Frontal cortex (tissue), 4 donors: Measurements from ENCODE around the gene RTKN2. TPM values are rescaled to one million over a fixed set of nuclear protein-coding genes. Genes with fewer than 3 reads are reported as not detected.
"Not testable (repeated sequence)": the region's sequence is repeated elsewhere in the genome, so short reads cannot be mapped to it uniquely, and the experiment has no call there.

Source experiments
- DNase-seq, 2 donors: peaks; one replicate each; pipeline ENCODE4 v3.0.0; 2012; ENCODE audit warnings: low spot score in 2 of 2
- FAIRE-seq: peaks from 2 replicates; lab custom pipeline; 2012; peaks lifted over from hg19 to GRCh38; lab: Jason Lieb, UNC
- total RNA-seq: library from RNA; depleted of rRNA; stranded (reverse); fragments of >200 nt; gene quantifications from one replicate; pipeline ENCODE4 v1.2.3, GENCODE V29; 2014
- donor health status: control.
- donor health status: control.
- donor health status: control.

The RTKN2 gene
- 4.5 TPM for total RNA-seq

DNA sequence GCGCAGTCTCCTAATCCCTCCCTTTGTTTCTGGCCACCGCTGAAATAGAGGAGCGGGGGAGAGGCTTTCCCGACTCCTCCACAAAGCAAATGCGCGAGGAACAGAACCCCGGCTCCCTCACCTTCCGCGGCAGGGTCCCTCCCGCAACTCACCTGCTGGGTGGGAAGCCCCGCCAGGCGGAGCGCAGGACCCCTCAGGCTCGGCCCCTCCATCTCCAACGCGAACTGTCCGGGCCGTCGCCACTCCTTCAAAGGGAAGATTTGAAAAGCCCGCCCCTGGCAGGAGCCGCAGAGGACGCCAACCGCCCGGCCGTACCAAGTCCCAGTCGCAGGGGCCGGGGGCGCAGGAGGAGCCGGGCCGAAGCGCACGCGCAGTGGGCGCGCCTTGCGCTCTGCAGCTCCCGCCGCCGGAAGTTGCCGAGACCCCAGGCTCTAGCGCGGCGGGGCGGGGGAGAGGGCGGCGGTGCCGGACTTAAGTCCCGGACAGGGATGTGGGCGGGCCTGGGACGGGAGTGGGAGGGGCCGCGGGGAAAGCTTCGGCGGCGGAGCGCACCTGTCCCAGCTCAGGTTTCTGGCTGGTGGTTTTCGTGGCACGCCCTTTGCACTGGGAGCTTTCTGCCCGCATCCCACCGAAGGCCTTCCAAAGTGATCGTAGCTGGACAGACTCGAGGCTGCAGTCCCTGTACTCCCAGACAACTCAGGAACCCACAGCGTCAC is at the start of gene RTKN2:
RTKN2 (minus strand) TSS at position 446 of the 716 bp plus-strand sequence; CDS start at position 212, 234 bp downstream.
- DNase-seq, result peak; percentile 67 to 75
- FAIRE-seq, result no peak

DNA sequence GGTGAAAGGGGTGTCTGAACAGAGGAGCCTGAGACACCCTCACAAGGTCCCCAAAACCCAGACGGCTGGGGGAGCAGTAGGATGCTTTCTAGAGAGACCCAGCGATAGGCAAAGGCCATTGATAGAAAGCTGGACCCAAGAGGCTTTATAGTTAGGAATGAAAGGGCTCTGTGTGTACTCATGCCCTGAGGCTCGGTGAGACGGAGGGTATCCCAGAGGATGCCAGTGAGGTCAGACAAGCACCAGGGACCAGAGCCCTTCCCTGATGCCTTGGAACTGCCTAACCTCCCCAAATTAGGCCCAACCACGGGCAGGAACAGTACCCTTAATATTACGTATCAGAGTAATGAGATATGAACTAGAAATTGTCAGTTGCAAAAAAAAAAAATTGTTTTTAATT is 48.6 kb upstream of the RTKN2 start:
- FAIRE-seq (no peak), DNase-seq (no peak)

- FAIRE-seq (no peak), DNase-seq (no peak)
Observed at GRCh38 chr10:62309254-62309653, 40.6 kb upstream of the RTKN2 start.

- FAIRE-seq (no peak), DNase-seq (no peak)
Observed at GRCh38 chr10:62308101-62308500, 39.5 kb upstream of the RTKN2 start.

DNA sequence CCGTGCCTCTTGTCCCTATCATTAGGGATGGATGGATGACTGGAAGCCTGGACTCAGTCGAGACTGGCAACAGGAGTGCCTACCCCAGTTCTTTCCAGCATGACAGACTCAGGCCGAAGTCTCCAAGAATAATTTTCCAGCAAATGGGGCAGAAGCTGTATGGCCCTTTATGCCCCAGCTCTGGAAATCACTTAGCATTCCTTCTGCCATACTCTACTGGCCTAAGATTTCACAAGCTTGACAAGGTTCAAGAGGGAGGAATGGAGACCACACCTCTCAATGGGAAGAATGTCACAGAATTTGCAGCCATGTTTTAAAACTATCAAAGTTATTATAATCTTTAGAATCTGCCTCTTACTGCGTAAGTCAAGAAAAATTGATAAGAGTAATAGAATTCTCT is 39.0 kb upstream of the RTKN2 start:
- no peak for DNase-seq
- FAIRE-seq, result no peak

GRCh38 chr10:62306663-62307062 is 38.0 kb upstream of the RTKN2 start:
- DNase-seq, result no peak
- FAIRE-seq, result no peak

DNA sequence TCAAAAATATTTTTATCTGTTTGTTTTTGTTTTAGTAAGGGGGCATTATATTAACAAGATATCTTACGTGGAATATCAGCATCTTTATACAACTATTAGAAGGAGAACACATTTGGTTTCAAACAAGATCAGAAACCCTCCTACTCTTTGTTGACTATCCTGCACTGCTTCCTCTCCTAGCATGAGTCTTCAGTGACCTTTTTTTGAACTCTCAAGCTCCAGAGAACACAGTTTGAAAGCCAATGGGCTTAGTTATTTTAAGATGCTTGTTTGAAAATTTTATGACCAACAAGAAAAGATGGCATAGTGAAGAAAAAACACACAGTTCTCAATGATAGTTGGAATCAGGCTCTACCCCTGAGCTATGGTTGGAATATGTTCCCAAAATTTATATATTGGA is 37.2 kb upstream of the RTKN2 start:
- FAIRE-seq, result no peak

DNA sequence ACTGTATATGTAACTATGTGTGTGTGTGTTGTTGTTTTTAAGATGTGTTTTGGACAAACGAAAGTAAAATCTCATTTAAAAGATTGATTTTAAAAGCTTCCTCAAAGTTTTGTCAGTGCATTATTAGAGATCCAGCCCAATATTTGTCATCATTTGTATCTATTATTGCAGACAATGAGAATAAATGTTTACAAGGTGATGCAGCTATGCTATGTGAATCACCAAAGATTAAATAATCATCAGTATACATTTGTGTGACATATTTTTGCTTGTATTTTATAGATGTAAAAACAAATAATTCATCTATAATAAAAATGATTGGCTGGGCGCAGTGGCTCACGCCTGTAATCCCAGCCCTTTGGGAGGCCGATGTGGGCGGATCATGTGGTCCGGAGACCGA is 35.3 kb upstream of the RTKN2 start:
- DNase-seq (no peak), FAIRE-seq (no peak)

More for the DNA sequence above, 37.2 kb upstream of the RTKN2 start:
- DNase-seq, result no peak

DNA sequence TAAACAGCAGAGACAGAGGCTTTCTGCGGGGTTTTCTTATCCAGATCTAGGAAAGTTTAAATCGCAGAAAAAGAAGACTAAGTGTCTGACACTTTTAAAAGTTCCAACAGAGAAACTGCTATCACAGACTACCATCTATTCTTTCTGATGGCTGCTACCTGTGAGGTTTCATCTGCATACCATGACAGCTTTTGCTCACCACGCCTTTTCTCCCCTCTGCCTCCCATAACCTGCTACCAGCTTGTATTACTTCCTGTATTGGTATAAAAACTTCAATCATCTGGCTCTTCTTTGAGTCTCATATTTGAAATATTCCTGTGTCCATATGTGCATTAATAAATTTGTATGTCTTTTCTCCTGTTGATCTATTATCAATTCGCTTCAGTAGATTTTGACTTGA is 34.1 kb upstream of the RTKN2 start:
- DNase-seq (no peak), FAIRE-seq (no peak)

GRCh38 chr10:62297857-62298256 is 29.2 kb upstream of the RTKN2 start:
- DNase-seq, result no peak

DNA sequence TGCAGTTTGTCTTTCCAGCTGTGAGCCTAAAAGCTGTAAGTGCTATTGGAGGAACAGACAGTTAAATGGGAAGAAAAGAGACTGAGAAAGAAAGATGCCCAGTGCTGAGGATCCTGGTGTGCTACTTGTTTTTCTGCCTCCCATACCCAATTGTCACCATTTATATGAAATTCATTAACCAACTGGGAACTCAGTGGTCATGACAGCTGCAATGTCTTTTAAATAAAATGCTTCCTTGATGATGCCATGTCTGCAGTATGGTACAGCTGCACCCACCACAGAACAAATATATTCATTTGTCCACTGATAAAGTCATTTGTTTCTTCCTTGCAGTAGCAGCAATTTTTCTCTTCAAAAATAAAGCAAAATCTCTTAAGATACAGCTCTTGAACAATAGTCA is 15.6 kb upstream of the RTKN2 start:
- DNase-seq (no peak), FAIRE-seq (no peak)

More at GRCh38 chr10:62297857-62298256, 29.2 kb upstream of the RTKN2 start:
- FAIRE-seq, result no peak

DNA sequence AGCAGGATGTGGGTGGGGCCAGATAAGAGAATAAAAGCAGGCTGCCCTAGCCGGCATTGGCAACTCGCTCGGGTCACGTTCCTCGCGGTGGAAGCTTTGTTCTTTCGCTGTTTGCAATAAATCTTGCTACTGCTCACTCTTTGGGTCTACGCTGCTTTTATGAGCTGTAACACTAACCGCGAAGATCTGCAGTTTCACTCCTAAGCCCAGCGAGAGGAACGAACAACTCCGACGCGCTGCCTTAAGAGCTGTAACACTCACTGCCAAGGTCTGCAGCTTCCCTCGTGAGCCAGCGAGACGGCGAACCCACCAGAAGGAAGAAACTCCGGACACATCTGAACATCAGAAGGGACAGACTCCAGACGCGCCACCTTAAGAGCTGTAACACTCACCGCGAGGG is 12.7 kb upstream of the RTKN2 start:
- FAIRE-seq, DNase-seq: not testable (repeated sequence)

- DNase-seq, FAIRE-seq: not testable (repeated sequence)
Observed at GRCh38 chr10:62280392-62280791, 11.7 kb upstream of the RTKN2 start.

- DNase-seq (no peak), FAIRE-seq (no peak)
Observed at GRCh38 chr10:62278441-62278910, 9.8 kb upstream of the RTKN2 start.

DNA sequence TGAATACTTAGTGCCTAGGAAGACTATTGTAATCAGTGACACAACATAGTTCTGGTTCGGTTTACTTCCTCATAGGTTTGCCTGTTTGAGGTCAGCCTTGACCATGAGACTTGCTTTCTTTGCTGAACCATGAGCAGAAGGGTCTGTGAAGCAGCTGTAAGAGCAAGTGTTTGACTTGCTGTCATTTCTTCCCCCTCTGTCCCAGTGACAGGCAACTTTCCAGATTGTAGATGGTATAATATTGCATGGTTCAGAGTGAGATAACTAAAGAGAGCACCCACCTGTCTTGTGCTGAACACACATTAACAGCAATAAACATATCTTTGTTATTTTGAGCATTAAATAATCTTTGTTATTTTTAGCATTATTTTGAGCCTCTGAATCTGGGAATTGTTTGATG is 9.3 kb upstream of the RTKN2 start:
- FAIRE-seq (no peak), DNase-seq (no peak)

GRCh38 chr10:62270020-62270419 is 1.4 kb upstream of the RTKN2 start:
- no peak for DNase-seq
- FAIRE-seq, result no peak

GRCh38 chr10:62268027-62268398 is 631 bp downstream of the RTKN2 start:
- FAIRE-seq (no peak), DNase-seq (peak in 1 of 2 donors; percentile 7)

DNA sequence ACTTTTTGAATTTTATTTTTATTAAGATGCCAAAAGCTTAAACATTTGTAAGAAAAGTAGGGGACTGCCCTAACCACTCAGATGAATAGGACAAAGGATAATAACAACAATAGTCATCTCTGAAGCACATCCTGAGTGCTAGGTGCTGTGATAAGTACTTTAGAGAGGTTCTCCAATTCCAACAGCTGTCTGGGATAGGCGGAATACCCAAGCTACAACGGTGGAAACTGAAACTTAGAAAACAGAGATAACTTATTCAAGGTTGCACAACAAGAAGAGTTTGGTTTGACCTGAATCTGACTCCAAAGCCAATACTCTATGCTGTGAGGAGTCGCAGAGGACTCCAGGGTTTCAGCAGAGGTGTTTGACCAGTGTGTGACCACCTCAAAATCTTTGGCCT is 2.0 kb downstream of the RTKN2 start:
- FAIRE-seq, result no peak
- DNase-seq, result no peak

GRCh38 chr10:62266147-62266546 is 2.5 kb downstream of the RTKN2 start:
- FAIRE-seq (no peak), DNase-seq (no peak)

- FAIRE-seq (no peak), DNase-seq (peak in 1 of 2 donors; percentile 13)
Observed at GRCh38 chr10:62264702-62265436, 3.8 kb downstream of the RTKN2 start.

DNA sequence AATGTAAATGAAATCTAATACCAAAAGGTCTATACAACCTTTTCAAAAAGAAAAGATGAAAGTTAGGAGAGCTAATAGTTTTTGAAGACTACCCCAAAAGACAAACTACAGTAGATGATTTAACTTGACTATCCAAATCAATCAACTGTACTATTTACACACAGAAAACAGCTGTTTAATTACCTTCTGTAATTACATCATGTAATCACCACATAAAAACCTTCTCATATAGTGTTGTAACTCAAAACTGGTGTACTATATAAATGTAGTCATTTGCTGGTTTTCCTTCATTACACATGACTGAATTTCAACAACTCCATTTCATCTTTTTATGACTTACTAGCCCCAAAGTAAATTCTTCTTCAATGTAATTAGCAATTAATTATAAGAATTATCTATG is 4.5 kb downstream of the RTKN2 start:
- FAIRE-seq (no peak), DNase-seq (no peak)
